Mesodermal cell (in vitro differentiated cells): Measurements from ENCODE around the gene KNL1. TPM values are rescaled to one million over a fixed set of nuclear protein-coding genes. Genes with fewer than 3 reads are reported as not detected.

Source experiments
- H3K27ac ChIP-seq: 2 replicates; pipeline ENCODE4 v1.7.0; 2013; ENCODE audit warnings: mild to moderate bottlenecking, low read depth, low read length, moderate library complexity; ENCODE audit not compliant: severe bottlenecking
- H3K36me3 ChIP-seq: 2 replicates; pipeline ENCODE4 v1.7.1; 2013; ENCODE audit warnings: mild to moderate bottlenecking, low read length, moderate library complexity; ENCODE audit not compliant: control insufficient read depth, insufficient read depth
- H3K4me1 ChIP-seq: one replicate; pipeline ENCODE4 v1.7.1; 2013; ENCODE audit warnings: mild to moderate bottlenecking, low read length; ENCODE audit not compliant: insufficient read depth, control insufficient read depth, poor library complexity, severe bottlenecking
- H3K4me3 ChIP-seq: 2 replicates; pipeline ENCODE4 v1.7.0; 2013; ENCODE audit warnings: low read length, control low read depth, mild to moderate bottlenecking; ENCODE audit not compliant: insufficient read depth, poor library complexity, severe bottlenecking; ENCODE audit errors: extremely low read depth
- H3K9me3 ChIP-seq: 2 replicates; pipeline ENCODE4 v1.7.1; 2013; ENCODE audit warnings: mild to moderate bottlenecking, low read length, moderate library complexity; ENCODE audit not compliant: control insufficient read depth
- WGBS, 2 experiments: methylation state at CpG; one replicate each; pipeline ENCODE4 v1.1.5; 2013; ENCODE audit warnings: missing lambda C conversion rate in 2 of 2; ENCODE audit not compliant: insufficient coverage in 2 of 2; 5-methylcytosine and 5-hydroxymethylcytosine counted together
- polyA plus RNA-seq, 2 experiments: library from polyadenylated mRNA; stranded (reverse); fragments of 50-300 nt; gene quantifications; one replicate each; pipeline ENCODE4 v1.2.3, GENCODE V29; 2013

Gene KNL1, protein sequence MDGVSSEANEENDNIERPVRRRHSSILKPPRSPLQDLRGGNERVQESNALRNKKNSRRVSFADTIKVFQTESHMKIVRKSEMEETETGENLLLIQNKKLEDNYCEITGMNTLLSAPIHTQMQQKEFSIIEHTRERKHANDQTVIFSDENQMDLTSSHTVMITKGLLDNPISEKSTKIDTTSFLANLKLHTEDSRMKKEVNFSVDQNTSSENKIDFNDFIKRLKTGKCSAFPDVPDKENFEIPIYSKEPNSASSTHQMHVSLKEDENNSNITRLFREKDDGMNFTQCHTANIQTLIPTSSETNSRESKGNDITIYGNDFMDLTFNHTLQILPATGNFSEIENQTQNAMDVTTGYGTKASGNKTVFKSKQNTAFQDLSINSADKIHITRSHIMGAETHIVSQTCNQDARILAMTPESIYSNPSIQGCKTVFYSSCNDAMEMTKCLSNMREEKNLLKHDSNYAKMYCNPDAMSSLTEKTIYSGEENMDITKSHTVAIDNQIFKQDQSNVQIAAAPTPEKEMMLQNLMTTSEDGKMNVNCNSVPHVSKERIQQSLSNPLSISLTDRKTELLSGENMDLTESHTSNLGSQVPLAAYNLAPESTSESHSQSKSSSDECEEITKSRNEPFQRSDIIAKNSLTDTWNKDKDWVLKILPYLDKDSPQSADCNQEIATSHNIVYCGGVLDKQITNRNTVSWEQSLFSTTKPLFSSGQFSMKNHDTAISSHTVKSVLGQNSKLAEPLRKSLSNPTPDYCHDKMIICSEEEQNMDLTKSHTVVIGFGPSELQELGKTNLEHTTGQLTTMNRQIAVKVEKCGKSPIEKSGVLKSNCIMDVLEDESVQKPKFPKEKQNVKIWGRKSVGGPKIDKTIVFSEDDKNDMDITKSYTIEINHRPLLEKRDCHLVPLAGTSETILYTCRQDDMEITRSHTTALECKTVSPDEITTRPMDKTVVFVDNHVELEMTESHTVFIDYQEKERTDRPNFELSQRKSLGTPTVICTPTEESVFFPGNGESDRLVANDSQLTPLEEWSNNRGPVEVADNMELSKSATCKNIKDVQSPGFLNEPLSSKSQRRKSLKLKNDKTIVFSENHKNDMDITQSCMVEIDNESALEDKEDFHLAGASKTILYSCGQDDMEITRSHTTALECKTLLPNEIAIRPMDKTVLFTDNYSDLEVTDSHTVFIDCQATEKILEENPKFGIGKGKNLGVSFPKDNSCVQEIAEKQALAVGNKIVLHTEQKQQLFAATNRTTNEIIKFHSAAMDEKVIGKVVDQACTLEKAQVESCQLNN (N-terminal part only)
- 22.6 TPM for polyA plus RNA-seq (2013, experiment 1 of 2)
- polyA plus RNA-seq (2013, experiment 2 of 2): 31.4 TPM

DNA sequence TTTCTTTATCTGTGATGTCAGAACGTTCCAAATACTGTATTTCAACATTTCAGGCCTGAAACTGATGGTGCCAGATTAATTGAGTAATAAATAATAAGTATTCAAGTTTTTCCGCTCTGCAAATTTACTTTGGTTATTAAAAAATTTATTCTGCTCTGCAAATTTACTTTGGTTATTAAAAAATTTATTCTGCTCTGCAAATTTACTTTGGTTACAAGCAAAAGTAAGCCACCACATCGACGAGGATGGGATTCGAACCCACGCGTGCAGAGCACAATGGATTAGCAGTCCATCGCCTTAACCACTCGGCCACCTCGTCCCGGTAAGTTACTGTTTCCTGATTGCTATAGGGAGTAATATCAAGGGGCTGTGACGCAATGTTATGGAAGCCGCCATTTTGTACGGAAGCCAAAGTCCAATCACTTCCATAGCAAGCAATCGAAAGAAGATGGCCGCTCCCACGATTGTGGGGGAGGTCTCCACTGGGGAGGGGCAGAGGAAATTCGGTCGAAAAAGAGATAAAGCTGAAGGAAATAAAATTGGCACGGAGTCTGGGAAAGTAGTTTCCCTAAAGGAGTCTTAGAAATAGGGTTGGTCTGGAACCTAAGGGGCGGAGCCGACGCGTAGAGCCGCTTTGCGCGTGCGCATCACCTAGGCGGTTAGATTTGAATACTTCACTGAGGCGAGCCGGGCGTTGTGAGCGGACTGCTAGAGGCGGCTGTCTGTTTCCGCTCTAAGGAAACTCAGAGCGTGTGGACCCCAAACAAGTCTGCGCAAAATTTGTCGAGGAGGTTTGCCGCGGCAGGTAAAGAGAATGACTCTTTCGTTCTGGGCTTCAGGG is at the start of gene KNL1:
Gene KNL1, plus strand, starts transcription at position 662 of the 841 bp plus-strand sequence. CDS start 8,683 bp downstream, outside the sequence.
- Histone ChIP-seq H3K9me3 (no peaks in the 10 kb centered on the region), H3K4me1 (peaks cover 5% of the 10 kb centered on the region), H3K27ac (peak within 1 kb of the TSS; percentile 98), H3K4me3 (peak within 1 kb of the TSS; percentile 81), H3K36me3 (peaks cover 3% of the 10 kb centered on the region)
- WGBS, 2 experiments: 0% methylated on average over 28 to 34 of the region's 41 CpGs

DNA sequence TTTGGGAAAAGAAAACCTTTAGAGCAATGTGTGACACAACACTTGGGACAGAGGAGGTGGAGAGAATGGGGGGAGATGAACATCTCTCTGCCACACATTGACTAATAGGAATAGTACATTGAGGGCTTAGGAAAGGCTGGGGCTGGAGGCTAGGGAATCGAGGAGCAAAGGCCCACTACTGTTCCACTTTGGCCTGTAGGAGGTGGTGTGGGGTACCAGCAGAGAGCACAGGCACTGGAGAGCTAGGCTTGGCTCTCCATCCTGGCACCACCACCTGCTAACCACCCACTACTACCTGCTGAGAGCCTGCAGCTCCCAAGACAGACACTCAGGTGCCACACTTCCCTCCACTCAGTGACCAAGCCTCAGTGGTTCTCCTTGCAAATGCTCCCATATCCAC is 48.6 kb upstream of the KNL1 start:
- peaks cover 20% of the 10 kb centered on the region for H3K36me3 ChIP-seq
- 20 to 40% methylated on average over 1 of the region's 1 CpG for WGBS, 2 experiments
- no peak overlapping the region for H3K4me3 ChIP-seq
- no peak overlapping the region for H3K27ac ChIP-seq
- no peaks in the 10 kb centered on the region for H3K9me3 ChIP-seq
- H3K4me1 ChIP-seq: no peaks in the 10 kb centered on the region

DNA sequence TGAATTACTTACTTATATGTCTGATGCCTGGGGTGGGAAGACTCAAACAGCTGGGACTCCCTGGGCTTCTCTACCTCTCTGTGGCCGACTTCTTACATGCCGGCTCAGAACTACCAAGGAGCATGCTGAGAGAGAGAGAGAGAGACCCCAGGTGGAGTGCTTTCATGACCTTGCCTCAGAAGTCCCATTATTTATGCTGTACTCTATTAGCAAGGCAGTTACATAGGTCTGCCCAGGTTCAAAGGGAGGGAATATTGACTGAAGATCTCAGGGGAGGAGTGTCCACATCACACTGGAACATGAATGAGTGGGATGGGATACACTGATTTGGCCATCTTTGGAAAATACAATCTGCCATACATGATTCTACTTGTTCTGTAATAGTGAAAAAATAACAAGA is 45.4 kb upstream of the KNL1 start:
- 83 to 94% methylated on average over 2 of the region's 2 CpGs for WGBS, 2 experiments

DNA sequence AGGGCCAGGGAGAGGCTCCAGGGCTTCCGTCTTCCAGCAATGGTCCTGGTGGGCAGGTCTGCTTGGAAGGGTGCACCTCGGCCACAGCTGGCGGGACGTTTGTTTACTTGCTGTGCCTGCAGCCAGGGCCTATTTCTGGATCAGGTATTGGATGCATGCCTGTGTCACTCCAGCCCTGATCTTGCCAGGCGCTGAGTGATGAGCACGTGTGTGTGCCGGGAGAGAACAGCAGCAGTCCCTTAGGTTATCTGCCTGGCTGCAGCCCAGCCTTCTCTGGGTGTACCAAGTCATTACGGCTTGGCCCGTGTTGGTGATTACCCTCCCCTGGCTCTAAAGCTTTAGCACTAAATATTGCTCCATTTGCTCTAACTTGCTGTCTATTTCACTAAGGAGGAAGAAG is 44.2 kb upstream of the KNL1 start:
- WGBS, 2 experiments: 86 to 94% methylated on average over 5 to 9 of the region's 9 CpGs
- Histone ChIP-seq H3K27ac (no peak overlapping the region), H3K36me3 (peaks cover 49% of the 10 kb centered on the region), H3K4me1 (no peaks in the 10 kb centered on the region), H3K9me3 (no peaks in the 10 kb centered on the region), H3K4me3 (no peak overlapping the region)

More for the DNA sequence above, 45.4 kb upstream of the KNL1 start:
- Histone ChIP-seq H3K36me3 (peaks cover 43% of the 10 kb centered on the region), H3K4me1 (no peaks in the 10 kb centered on the region), H3K4me3 (no peak overlapping the region), H3K9me3 (no peaks in the 10 kb centered on the region), H3K27ac (no peak overlapping the region)

DNA sequence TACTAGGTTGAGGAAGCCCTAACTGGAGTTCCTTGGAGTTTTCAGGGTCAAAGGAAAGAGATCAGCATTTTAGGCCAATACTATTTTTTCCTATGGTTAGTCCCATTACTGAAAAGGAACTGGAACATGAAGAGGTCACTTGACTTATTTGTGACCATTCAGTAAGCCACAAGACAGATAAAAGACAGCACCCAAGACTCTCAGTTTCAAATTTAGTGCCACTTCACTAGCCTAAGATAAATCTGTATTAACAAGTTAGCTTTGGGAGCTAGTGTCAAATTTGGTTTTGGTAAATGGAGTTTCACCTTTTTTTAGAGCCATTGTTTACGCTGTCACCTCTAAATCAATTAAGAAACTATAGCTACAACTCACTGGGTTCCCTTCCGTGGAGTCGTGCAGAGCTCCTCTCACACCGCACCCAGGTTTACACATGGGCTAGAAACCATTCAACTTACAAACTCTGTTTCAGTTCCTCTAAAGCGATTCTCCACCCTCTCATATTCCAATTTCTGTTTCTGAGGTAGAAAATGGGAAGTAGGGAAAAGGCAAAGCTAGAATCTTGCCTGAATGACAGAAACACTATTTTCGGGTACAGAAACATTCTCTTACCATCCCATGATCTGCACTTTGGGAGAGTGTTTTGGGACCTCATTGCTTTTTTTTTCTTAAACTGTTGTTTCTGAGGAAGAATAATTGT is 43.6 kb upstream of the KNL1 start:
- no peak overlapping the region for H3K27ac ChIP-seq
- H3K4me1 ChIP-seq: no peaks in the 10 kb centered on the region
- no peaks in the 10 kb centered on the region for H3K9me3 ChIP-seq
- 98 to 100% methylated on average over 4 to 5 of the region's 6 CpGs for WGBS, 2 experiments
- H3K4me3 ChIP-seq: no peak overlapping the region
- peaks cover 53% of the 10 kb centered on the region for H3K36me3 ChIP-seq

DNA sequence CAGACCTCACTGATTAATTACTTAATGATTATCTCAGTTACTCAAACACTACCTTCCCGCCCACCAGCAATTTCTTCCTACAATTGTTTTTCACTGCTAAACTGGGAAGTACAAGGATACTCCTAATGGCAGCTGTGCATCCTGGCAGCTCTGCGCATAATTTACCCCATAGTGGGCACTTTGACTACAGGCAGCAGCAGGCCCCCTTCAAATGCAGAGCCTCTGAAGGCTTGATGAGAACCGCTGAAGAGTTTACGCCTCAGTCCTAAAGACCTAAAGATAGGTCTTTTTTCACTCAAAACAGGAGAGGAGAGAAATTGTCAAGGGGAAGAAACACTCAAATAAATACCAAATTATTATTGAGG is 39.9 kb upstream of the KNL1 start:
- H3K27ac ChIP-seq: no peak overlapping the region

DNA sequence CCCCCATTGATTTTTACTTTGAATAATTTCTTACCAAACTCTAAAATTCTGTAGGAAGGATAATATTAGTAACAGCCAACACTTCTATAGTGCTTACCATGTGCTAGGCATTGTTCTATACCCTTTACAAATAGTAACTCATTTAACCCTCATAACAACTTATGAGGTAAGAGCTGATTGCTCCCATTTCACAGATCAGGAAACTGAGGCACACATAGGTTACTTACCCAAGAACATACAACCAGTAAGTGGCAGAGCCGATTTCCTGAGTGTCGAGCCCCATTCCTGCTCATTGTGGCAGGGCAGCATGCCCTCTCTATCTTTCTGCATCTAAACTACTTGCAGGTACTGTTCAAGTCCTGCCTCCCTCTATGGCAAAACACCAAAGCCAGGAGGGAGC is 38.2 kb upstream of the KNL1 start:
- 85 to 96% methylated on average over 2 of the region's 2 CpGs for WGBS, 2 experiments
- H3K9me3 ChIP-seq: no peaks in the 10 kb centered on the region
- no peak overlapping the region for H3K4me3 ChIP-seq
- no peak overlapping the region for H3K27ac ChIP-seq
- no peaks in the 10 kb centered on the region for H3K4me1 ChIP-seq
- peaks cover 52% of the 10 kb centered on the region for H3K36me3 ChIP-seq

More for the DNA sequence above, 39.9 kb upstream of the KNL1 start:
- Histone ChIP-seq H3K4me3 (no peak overlapping the region), H3K9me3 (no peaks in the 10 kb centered on the region), H3K36me3 (peaks cover 59% of the 10 kb centered on the region), H3K4me1 (no peaks in the 10 kb centered on the region)
- WGBS, 2 experiments: 49 to 71% methylated on average over 2 to 3 of the region's 4 CpGs

DNA sequence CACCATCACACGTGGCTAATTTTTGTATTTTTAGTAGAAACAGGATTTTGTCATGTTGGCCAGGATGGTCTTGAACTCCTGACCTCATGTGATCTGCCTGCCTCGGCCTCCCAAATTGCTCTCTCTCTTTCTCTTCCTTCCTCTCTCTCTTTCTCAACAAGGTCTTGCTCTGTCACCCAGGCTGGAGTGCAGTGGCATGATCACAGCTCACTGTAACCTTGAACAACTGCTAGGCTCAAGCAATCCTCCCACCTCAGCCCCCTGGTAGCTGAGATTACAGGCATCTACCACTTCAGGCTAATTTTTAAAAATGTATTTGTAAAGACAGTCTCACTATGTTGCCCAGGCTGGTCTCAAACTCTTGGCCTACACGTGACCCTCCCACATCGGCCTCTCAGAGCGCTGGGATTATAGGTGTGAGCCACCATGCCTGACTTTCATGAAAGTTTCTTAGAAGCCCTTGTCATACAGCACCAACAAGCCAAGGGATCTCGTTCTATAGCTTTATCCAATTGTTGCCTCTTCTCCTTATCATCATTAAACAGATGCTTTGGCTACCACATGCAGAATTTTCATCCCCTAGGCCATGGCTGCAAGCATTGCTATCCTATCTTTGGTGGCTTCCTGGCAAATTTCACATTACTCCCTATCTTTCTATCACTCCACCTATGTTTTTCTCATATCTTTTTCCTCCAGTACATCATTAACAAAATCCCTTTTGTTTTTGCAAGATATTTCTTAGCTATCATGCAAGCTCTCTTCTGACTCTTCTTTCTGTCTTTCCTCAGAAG is 34.9 kb upstream of the KNL1 start:
- H3K4me1 ChIP-seq: no peaks in the 10 kb centered on the region
- H3K27ac ChIP-seq: no peak overlapping the region
- no peak overlapping the region for H3K4me3 ChIP-seq
- WGBS, 2 experiments: 89 to 95% methylated on average over 5 of the region's 6 CpGs
- no peaks in the 10 kb centered on the region for H3K9me3 ChIP-seq
- peaks cover 48% of the 10 kb centered on the region for H3K36me3 ChIP-seq

DNA sequence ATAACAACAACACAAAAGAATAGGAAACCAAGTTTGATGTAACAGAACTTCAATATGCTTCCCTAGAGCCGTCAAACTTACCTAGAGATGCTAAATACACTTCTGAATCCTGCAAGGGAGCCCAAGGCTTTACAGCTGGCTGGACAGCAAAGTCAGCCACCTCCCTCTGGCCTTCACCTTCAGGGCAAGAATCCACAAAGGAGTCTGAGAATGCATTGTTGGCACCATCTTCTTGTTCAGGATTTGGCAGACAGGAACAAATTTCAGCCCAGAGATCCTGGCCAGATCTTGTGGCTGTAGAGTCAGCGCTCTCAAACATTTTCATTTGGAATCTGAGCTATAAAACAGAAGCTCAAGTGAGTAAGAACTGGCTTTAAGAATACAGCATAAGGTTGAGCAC is 31.4 kb upstream of the KNL1 start:
- peaks cover 25% of the 10 kb centered on the region for H3K36me3 ChIP-seq
- no peaks in the 10 kb centered on the region for H3K4me1 ChIP-seq
- H3K27ac ChIP-seq: no peak overlapping the region
- H3K4me3 ChIP-seq: no peak overlapping the region
- no peaks in the 10 kb centered on the region for H3K9me3 ChIP-seq
- WGBS, 2 experiments: 100% methylated on average over 2 of the region's 2 CpGs
